Uterus (tissue), 2 donors: Measurements from ENCODE around the gene PCNX2.

Experiments
- CTCF ChIP-seq, 4 experiments: fragments of 200-600 bp in 2 of 4; fragments of 450-650 bp in 2 of 4; sonication (generic) in 2 of 4; IDR thresholded peaks; one replicate each; pipeline ENCODE4 v1.5.1; 2016 to 2019; ENCODE audit warnings: antibody characterized with exemption in 4 of 4, mild to moderate bottlenecking in 2 of 4, moderate library complexity in 1 of 4
- POLR2A ChIP-seq, 2 donors: fragments of 450-650 bp; IDR thresholded peaks; one replicate each; pipeline ENCODE4 v1.6.1; 2016; ENCODE audit warnings: antibody characterized with exemption in 2 of 2, mild to moderate bottlenecking in 1 of 2, moderate library complexity in 1 of 2

GRCh38 chr1:233240371-233240770 lies 55.2 kb downstream of the PCNX2 start:
- TF ChIP-seq CTCF (IDR thresholded peaks at IDR 0.05) = no peak
- TF ChIP-seq POLR2A (IDR thresholded peaks at IDR 0.05) = no peak
